Measurements from ENCODE around the gene RYR2.

Gene RYR2

GRCh38 chr1:237685551-237685950, 643.6 kb downstream of the RYR2 start:
- DNase-seq: no peak

DNA sequence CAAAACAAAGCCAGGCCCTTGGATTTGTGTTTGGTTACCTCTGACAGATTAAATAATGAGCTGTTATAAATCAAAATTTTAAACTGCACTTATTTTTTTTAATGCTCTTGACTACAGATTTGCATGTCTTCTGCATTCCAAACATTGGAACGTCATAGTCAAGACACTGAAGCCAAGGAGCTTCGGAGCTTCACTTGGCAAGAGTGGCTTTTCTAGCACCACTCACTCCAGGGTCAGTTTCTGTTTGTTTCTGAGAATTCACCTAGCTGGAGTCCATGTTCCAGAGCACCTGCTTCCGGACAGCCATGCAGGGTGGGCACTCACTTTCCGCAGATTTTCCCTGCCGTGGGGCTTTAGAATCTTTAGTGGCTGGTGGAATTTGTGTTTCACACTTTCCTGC, 645.8 kb downstream of the RYR2 start:
- DNase-seq: no peak

- DNase-seq: no peak
Measured at GRCh38 chr1:237690656-237691055, 648.7 kb downstream of the RYR2 start.

DNA sequence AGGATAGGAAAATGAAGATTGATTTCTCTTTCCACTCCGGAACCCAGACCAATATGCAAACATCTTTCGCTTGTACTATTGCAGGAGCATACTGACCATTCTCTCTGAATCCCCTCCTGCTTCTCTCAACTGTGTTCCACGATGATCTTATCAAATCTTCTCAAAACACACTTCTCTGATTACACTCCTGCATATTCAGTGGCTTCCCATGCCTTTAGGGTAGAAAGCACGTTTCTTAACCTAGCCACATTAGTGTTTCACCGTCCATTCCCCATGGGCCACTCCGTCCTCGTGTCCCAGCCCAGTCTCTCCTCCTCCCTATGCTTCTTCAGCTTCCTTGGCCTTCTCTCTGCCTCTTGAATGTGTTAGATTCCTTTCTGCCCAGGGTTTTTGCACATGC, 650.3 kb downstream of the RYR2 start:
- no peak for DNase-seq

- no peak for DNase-seq
Measured at GRCh38 chr1:237695878-237696277, 653.9 kb downstream of the RYR2 start.

- DNase-seq: no peak
Measured at GRCh38 chr1:237700181-237700580, 658.2 kb downstream of the RYR2 start.

DNA sequence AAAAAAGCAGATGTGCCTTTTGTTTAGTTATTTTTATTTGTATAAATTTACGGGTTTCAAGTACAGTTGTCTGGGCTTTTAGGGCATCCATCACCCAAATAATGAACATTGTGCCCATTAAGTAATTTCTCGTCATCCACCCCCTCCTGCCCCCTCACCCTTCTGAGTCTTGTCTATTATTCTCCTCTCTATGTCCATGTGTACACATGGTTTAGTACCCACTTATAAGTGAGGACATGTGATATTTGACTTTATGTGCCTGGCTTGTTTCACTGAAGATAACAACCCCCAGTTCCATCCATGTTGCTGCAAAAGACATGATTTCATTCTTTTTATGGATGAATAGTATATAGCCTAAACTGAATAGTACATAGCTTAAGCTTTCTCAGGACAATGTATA, 659.5 kb downstream of the RYR2 start:
- DNase-seq: no peak

DNA sequence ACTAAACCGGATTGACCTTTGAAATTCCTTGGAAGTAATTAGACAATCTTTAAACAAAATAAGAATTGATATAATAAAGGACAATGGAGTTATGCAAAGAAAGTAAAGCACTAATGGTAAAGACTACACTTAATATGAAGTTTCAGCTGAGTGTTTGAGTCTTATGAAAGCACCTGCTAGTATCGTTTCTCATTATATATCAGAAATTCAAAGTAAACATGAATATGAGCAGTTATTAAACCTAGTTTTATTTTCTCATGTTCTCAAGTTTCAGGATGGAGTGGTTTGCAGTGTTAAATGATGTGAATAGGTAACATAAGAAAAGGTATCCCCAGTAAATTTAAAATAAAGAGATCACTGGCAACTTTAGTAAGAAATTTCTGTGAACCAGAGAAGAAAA, 660.2 kb downstream of the RYR2 start:
- DNase-seq: no peak

GRCh38 chr1:237705462-237705861, 663.5 kb downstream of the RYR2 start:
- no peak for DNase-seq

- no peak for DNase-seq
Measured at GRCh38 chr1:237709355-237709754, 667.4 kb downstream of the RYR2 start.

- DNase-seq: no peak
Measured at GRCh38 chr1:237711281-237711680, 669.3 kb downstream of the RYR2 start.

- DNase-seq: no peak
Measured at GRCh38 chr1:237712082-237712481, 670.1 kb downstream of the RYR2 start.

GRCh38 chr1:237712586-237713157, 670.7 kb downstream of the RYR2 start:
- DNase-seq: no peak

GRCh38 chr1:237713916-237714315, 671.9 kb downstream of the RYR2 start:
- no peak for DNase-seq

DNA sequence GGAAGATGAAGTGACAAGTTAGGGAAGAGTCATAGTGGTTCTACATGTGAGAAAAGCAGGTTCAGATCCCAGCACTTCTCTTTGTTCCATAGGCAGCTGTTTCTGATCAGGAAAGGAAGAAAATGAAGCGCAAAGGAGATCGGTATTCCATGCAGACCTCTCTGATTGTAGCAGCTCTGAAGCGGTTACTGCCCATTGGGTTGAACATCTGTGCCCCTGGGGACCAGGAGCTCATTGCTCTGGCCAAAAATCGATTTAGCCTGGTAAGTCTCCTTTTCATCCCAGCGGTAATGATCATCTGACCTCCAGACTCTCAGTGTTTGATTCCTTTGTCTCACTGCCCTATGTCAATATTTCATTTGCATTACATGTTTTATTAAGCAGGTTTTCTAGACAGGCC, 675.1 kb downstream of the RYR2 start:
- DNase-seq: no peak

GRCh38 chr1:237730826-237731350, 688.9 kb downstream of the RYR2 start:
- DNase-seq: no peak

DNA sequence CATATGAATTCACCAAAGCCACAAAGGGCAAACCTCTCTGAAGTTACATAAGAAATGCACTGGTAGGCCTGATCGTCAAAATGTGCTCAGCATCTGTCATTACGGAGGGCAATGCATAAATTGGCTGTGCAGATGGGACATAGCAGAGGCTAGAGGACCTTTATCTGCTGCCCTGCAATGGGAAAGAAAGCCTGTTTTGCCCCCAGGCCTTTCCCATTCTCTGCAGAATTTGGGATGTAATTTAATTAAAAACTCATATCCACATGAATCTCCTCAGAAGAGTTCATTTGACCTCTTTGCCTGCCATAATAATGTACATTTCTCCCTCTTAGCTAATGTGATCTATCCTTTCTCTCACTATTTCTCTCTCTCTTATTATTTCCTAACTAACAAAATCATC, 690.7 kb downstream of the RYR2 start:
- no peak for DNase-seq

- no peak for DNase-seq
Measured at GRCh38 chr1:237736372-237737029, 694.5 kb downstream of the RYR2 start.

GRCh38 chr1:237737448-237737847, 695.5 kb downstream of the RYR2 start:
- DNase-seq: no peak

- DNase-seq: no peak
Measured at GRCh38 chr1:237737938-237738610, 696.1 kb downstream of the RYR2 start.

DNA sequence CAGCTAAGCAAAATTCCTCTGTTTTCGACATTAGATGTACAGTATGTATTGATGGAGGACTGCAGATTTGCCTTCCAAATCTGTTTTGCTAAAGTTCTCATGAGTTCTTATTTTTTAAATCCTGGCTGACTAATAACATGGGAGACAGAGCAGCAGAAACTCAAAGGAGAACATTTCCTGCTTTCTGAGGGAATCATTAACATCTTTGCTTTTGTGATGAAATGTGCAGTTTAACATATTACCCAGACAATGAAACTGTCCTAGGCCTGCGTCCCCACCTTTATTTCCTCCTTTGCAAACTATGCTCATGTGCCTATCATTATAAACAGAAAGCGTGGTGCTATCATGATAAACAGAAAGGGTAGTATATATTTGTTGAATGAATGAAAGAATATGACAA, 698.9 kb downstream of the RYR2 start:
- no peak for DNase-seq

DNA sequence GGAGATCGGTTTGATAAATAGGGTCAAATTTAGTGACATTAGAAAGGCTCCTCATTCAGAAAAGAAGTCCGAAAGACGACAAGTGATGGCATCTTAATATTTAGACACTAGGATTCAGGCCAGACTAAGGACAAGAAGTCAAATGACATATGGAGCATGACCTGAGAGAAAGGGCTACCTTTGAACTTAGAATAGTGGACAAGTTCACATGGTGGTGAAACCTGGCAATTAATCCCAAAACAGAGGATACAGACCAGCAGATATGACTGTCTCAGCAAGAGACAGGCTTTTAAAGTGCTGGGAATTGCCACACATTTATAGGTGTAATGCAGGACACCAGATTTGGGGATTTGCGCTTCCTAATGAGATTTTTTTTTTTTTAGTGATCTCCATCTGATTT, 703.6 kb downstream of the RYR2 start:
- DNase-seq: no peak

DNA sequence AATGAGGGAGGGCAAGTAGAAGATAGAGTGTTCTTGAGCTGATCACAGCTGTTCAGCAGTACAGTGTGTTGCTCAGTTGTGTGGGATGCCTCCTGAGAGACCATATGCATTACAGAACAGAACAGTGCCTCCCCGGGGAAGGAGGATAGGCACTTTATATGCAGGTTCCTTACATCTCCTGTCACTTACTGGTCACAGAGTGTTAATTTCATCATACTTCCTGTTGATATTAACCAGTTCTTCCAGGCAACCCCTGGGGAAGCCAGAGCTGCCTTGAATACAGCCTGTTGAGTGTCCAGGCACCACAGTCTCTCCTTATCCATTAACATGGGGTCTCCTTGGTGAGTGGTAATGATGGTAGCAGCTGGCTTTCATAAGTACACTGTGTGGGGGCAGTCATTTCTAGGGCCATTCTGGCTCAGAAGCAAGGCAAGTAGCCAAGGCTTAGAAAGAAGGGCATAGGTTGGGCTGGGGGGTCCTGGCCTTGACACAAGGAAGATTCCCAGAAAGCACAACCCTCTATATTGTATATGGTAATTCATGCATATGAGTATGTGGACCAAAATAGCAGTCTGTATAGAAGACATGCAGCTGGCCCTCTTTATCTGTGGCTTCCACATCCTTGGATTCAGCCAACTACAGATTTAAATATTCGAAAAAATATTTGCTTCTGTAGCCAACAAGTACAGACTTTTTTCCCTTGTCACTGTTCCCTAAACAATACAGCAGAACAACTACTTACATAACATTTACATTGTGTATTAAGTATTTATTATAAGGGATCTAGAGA, 706.4 kb downstream of the RYR2 start:
- DNase-seq: no peak

- no peak for DNase-seq
Measured at GRCh38 chr1:237749122-237749521, 707.1 kb downstream of the RYR2 start.
